Activated naive CD4-positive, alpha-beta T cell treated with Interleukin-2 at 50 U/mL for 16 hours (primary cell): Measurements from ENCODE around the gene EIF2S1.
"Not testable (repeated sequence)": the region's sequence is repeated elsewhere in the genome, so short reads cannot be mapped to it uniquely, and the experiment has no call there.

ENCODE experiments used
- DNase-seq: peaks from one replicate; pipeline ENCODE4 v3.0.0-alpha.2; 2020

EIF2S1 gene

DNA sequence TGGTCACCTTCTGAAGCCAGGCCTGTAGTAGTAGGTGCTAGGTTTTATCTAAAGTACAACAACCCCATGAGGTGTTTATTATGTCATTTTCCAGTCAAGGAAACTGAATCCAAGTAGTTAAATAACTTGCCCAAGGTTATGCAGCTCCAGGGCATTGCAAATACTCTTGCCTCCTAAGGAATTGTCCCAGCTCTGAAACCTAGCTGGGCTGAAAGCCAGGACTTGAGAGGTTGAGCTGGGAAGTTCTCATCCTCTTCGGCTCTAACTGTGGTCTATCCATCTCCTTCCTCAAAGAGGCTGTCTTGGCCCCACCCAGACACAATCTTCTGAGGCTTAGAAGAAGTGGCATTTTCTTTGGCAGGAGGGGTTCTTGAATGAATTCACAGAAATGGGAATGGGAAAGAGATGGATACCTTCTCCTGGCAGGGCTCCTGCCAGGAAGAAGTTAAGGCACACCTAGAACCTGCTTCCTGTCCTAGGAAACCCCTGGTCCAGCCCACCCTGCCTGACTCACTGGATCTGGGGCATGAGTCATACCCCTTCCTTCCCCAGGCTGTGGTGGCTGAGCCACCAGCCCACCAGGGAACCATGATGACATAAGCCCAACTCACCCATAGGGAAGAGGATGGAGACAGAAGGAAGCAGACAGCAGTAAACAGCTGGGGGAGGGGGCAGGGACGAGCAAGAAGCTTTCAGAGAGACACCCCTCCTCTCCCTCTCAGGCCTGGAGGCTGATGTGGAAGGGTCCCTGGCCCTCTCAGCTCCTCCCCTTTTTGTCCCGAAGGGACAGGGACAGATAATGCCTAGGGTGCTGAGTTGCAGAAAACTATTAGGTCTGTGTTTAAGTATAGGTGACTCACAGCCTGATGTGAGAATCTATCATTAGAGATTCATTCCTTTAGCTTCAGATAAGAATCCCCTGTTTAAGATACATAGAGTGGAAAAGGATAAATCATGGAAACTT, 54.0 kb downstream of the EIF2S1 start:
- peak; percentile 41 for DNase-seq

GRCh38 chr14:67415610-67416009, 55.5 kb downstream of the EIF2S1 start:
- DNase-seq, result not testable (repeated sequence)

- DNase-seq, result no peak
These were observed 56.0 kb downstream of the EIF2S1 start for GRCh38 chr14:67416085-67416484.

GRCh38 chr14:67416810-67417209, 56.7 kb downstream of the EIF2S1 start:
- DNase-seq, result no peak

- no peak for DNase-seq
These were observed 57.5 kb downstream of the EIF2S1 start for GRCh38 chr14:67417633-67418032.

DNA sequence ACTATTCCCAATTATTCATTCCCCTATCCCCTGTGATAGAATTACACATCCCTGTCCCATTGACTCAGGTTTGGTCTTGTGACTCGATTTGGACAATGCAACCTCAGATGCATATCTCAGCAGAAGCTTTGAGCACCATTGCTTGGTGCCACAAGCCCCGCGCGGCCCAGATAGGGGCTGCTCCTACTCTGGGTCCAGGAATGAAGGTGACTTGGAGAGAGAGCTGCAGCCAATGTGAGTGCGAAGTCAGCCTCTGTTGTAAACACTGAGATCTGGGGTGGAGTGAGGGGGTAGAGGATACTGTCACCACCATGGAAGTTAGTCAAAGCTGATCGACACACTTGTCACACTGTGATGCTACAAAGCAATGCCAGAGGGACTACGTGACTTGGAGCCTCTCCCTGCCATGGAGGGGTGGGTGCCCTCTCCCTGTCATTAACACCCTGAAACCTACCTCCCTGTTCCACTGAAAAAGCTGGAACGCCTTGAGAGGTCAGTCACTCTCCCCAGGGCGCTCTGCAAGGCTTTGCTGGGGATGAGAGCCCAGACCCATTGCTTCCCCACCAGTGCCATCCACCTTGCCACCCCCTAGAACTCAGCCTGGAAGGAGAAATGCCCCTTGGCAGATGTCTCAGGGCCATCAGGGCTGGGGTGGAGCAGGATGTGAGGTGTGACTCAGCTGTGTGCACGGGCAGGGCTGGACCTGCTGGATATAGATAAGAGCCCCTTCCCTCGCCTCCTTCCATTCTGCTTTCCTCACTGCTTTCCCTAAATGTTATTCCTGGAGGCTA, 58.5 kb downstream of the EIF2S1 start:
- no peak for DNase-seq

DNA sequence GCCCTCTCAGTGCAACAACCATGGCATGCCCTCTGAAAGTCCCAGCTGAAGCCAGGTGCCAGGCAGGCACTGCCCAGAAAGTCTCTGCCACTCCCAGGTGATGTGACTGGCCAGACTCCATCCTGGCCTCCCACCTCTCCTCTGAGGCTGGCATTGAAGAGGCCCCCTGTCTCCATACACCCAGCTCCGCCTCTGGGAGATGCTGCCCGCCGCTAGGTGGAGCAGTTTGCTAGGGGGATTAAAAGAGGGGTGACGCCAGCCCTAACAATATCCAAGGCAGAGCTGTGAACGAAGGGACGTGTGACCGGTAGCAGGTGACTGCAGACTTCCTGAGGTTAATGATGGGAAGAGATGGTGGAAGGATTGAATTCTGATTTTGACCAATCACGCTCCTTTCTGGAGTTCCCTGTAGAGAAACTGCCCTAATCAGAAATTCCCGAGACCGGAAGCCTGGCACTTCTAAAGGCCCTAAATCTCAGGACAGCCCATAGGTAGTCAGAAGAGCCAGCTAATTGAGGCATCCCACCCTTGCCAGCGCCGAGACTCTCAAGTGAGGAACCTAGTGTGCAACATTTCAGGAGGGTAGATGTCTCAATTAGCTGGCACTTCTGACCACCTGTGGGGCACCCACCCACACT, 60.1 kb downstream of the EIF2S1 start:
- DNase-seq, result peak; percentile 32

DNA sequence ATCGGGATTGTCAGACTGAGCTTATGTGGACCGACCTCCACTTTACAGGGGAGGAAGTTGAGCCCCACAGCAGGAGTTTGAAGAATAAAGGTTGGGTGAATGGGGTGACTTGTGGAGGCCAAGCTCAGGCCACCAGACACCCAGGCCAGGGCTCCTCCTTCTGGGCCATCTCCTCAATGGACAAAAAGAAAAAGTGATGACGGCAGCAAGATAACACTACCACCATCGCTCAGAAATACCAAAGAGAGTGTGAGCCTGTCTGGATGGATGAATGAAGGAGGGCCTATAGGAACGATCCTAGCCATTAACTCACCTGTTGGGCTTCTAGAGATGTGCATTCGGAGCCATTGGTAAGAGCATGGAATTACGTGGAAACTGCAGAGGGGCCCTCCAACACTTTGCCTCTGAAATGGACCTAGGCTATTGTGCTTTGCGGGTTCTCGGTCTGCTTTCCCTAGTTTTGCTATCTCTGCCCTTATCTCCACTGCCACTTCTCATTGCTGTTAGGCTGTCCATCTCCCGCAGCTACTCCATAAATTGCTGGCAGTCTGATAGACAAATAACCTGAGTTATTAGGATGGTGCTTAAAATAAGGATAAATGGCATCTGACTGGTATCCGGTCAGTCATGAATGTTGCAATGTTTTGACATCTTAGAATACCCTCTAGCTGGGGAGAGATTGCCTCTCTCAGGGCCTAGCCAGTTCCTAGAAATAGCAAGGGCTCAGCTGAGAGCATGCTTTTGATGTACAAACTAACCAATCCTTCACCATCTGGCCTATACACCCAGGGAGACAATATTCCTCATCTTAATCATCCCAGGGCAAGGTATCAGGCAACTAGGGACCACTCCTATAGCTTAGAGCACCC, 61.5 kb downstream of the EIF2S1 start:
- DNase-seq, result no peak

GRCh38 chr14:67423424-67423823, 63.3 kb downstream of the EIF2S1 start:
- no peak for DNase-seq

DNA sequence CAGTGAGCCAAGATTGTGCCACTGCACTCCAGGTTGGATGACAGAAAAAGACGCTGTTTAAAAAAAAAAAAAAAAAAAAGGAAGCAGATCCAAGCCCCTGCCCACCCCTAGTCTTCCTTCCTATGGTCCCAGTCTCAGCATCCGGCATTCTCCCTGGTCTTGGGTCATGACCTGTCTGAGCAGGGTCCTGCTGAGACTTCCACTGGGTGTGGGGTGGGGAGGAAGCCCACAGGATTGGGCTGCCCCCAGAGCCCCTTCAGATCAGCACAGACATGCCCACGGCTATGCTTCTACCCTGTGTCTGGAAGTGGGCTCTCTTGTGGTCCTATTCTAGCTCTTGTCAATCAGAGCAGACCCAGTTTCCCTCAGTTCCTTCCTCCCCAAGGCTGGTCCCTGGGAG, 64.4 kb downstream of the EIF2S1 start:
- DNase-seq, result no peak

- no peak for DNase-seq
These were observed 65.5 kb downstream of the EIF2S1 start for GRCh38 chr14:67425608-67426007.

DNA sequence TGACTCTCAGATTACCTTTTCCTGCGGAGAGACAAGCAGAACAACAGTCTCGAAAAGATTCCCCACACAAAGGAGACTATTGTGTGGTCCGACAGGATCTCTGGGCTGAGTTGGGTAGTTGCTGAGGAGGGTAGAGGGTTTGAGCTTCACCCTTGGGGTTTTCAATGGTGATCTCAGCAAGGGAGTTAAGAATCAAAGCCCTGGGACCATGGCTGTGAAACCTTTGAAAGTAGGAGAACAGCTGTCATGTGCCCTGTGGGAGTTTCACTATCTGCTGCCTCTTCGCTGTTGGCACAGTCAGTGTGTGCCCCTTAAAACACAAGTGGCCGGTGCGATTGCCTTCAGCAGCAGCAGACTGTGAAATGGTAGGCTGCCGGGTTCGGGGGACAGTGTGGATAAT, 66.0 kb downstream of the EIF2S1 start:
- DNase-seq, result no peak

GRCh38 chr14:67426983-67427606, 67.0 kb downstream of the EIF2S1 start:
- peak; percentile 65 for DNase-seq

DNA sequence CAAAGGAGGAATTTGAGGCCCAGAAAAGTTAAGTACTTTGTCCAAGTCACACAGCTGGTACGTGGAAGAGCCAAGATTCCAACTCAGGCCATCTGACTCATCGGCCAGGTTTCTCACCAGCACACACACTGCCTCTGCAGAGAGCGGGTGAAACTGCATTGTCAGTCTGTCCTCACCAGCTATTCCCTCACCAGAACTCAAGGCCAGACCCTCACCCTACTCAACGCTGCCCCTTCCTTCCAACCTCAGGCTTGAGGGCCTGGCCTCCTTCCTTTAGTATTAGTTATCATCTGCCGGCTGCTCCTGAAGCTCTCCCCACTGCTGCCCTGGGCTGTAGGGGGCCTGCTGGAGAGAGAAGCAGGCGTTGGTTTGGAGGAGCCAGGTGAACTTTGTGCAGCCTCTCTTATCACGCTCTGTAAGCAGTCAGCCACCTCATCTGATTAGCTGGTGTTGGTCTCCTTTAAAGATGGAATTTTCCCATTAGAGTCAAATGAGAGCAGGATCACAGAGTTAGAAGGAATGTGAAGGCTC, 68.4 kb downstream of the EIF2S1 start:
- DNase-seq, result no peak

GRCh38 chr14:67429510-67430205, 69.5 kb downstream of the EIF2S1 start:
- DNase-seq, result no peak

GRCh38 chr14:67432050-67432564, 72.0 kb downstream of the EIF2S1 start:
- DNase-seq, result no peak

DNA sequence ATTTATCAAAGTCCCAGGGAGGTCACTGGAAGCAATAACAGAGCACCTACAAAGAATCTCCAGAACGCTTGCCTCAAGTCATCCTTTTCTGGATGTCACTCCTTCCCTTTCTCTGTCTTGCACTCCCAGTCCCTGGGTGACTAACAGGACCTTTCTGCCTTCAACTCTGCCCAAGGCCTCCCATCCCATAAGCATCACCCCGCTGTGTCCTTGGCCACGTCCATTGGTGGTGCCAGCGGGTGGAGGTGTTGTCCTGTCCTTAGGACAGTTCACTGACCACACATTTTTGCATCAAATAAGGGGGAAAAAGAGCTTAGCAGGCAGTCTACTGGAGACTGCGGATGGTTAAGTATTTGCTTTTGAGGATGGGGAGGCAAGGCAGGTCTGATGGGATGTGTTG, 75.5 kb downstream of the EIF2S1 start:
- no peak for DNase-seq
